ENCODE results near the gene TRMT44. TPM values are rescaled to one million over a fixed set of nuclear protein-coding genes. Genes with fewer than 3 reads are reported as not detected.
"Not testable (repeated sequence)": the region's sequence is repeated elsewhere in the genome, so short reads cannot be mapped to it uniquely, and the experiment has no call there.

TRMT44 gene
- total RNA-seq, 1 experiment from 2014 or later, result 12.6 TPM

- DNase-seq (ENCODE audit: low read depth), result not testable (repeated sequence)
Observed at GRCh38 chr4:8491478-8491877, 50.9 kb downstream of the TRMT44 start.

- no peak for DNase-seq (ENCODE audit: low read depth)
Observed at GRCh38 chr4:8492174-8492573, 51.6 kb downstream of the TRMT44 start.

- no peak for DNase-seq (ENCODE audit: low read depth)
Observed at GRCh38 chr4:8493484-8493883, 52.9 kb downstream of the TRMT44 start.

GRCh38 chr4:8494218-8494617 is 53.6 kb downstream of the TRMT44 start:
- no peak for DNase-seq (ENCODE audit: low read depth)

GRCh38 chr4:8494983-8495548 is 54.5 kb downstream of the TRMT44 start:
- no peak for DNase-seq (ENCODE audit: low read depth)

- DNase-seq (ENCODE audit: low read depth), result peak; percentile 25
Observed at GRCh38 chr4:8495803-8496202, 55.2 kb downstream of the TRMT44 start.

- DNase-seq (ENCODE audit: low read depth), result no peak
Observed at GRCh38 chr4:8497762-8498161, 57.2 kb downstream of the TRMT44 start.

GRCh38 chr4:8500966-8501365 is 60.4 kb downstream of the TRMT44 start:
- no peak for DNase-seq (ENCODE audit: low read depth)

- no peak for DNase-seq (ENCODE audit: low read depth)
Observed at GRCh38 chr4:8501781-8502180, 61.2 kb downstream of the TRMT44 start.

GRCh38 chr4:8502371-8502770 is 61.8 kb downstream of the TRMT44 start:
- no peak for DNase-seq (ENCODE audit: low read depth)

GRCh38 chr4:8502836-8503585 is 62.4 kb downstream of the TRMT44 start:
- DNase-seq (ENCODE audit: low read depth), result no peak

GRCh38 chr4:8503801-8504200 is 63.2 kb downstream of the TRMT44 start:
- DNase-seq (ENCODE audit: low read depth), result no peak

- DNase-seq (ENCODE audit: low read depth), result no peak
Observed at GRCh38 chr4:8504279-8505007, 63.9 kb downstream of the TRMT44 start.

GRCh38 chr4:8505229-8505628 is 64.7 kb downstream of the TRMT44 start:
- DNase-seq (ENCODE audit: low read depth), result no peak

GRCh38 chr4:8506006-8506372 is 65.4 kb downstream of the TRMT44 start:
- no peak for DNase-seq (ENCODE audit: low read depth)

- no peak for DNase-seq (ENCODE audit: low read depth)
Observed at GRCh38 chr4:8506373-8507195, 66.0 kb downstream of the TRMT44 start.

- DNase-seq (ENCODE audit: low read depth), result no peak
Observed at GRCh38 chr4:8507196-8507570, 66.6 kb downstream of the TRMT44 start.

- no peak for DNase-seq (ENCODE audit: low read depth)
Observed at GRCh38 chr4:8507624-8508023, 67.0 kb downstream of the TRMT44 start.

- DNase-seq (ENCODE audit: low read depth), result no peak
Observed at GRCh38 chr4:8508266-8508665, 67.7 kb downstream of the TRMT44 start.

- DNase-seq (ENCODE audit: low read depth), result no peak
Observed at GRCh38 chr4:8508740-8509139, 68.2 kb downstream of the TRMT44 start.

GRCh38 chr4:8509311-8509950 is 68.9 kb downstream of the TRMT44 start:
- DNase-seq (ENCODE audit: low read depth), result no peak

GRCh38 chr4:8510191-8510590 is 69.6 kb downstream of the TRMT44 start:
- DNase-seq (ENCODE audit: low read depth), result no peak
